ENCODE results near the gene MYL1. TPM values are rescaled to one million over a fixed set of nuclear protein-coding genes. Genes with fewer than 3 reads are reported as not detected.

The MYL1 gene
- total RNA-seq (not detected), polyA plus RNA-seq (1 to 10 TPM in 1 of 2 donors, not detected in 1; 1.2 TPM)

GRCh38 chr2:210315015-210315788 is at the start of gene MYL1:
MYL1 (minus strand) TSS chr2:210315174; CDS start chr2:210315042, 132 bp downstream.
- no peaks in the 10 kb centered on the region for H3K36me3 ChIP-seq
- H3K27ac ChIP-seq: no peak within 1 kb of the TSS
- no peak within 1 kb of the TSS for H3K4me3 ChIP-seq
- H3K4me1 ChIP-seq: no peaks in the 10 kb centered on the region
- FAIRE-seq (no peak), DNase-seq (no peak), ATAC-seq (no peak)
- H3K9me3 ChIP-seq: no peaks in the 10 kb centered on the region
- no peaks in the 10 kb centered on the region for H3K27me3 ChIP-seq
- TF ChIP-seq, protein P1, sequence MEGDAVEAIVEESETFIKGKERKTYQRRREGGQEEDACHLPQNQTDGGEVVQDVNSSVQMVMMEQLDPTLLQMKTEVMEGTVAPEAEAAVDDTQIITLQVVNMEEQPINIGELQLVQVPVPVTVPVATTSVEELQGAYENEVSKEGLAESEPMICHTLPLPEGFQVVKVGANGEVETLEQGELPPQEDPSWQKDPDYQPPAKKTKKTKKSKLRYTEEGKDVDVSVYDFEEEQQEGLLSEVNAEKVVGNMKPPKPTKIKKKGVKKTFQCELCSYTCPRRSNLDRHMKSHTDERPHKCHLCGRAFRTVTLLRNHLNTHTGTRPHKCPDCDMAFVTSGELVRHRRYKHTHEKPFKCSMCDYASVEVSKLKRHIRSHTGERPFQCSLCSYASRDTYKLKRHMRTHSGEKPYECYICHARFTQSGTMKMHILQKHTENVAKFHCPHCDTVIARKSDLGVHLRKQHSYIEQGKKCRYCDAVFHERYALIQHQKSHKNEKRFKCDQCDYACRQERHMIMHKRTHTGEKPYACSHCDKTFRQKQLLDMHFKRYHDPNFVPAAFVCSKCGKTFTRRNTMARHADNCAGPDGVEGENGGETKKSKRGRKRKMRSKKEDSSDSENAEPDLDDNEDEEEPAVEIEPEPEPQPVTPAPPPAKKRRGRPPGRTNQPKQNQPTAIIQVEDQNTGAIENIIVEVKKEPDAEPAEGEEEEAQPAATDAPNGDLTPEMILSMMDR (IDR thresholded peaks at IDR 0.05): no peak
- intact Hi-C loops (cut with DNase I): no loop called here
- WGBS, 2 donors: 67 to 72% methylated on average over 5 of the region's 5 CpGs

- DNase-seq (no peak), ATAC-seq (no peak), FAIRE-seq (no peak)
- no peaks in the 10 kb centered on the region for H3K27me3 ChIP-seq
- no peaks in the 10 kb centered on the region for H3K36me3 ChIP-seq
- TF ChIP-seq, protein P1 (IDR thresholded peaks at IDR 0.05): no peak
- H3K27ac ChIP-seq: no peak overlapping the region
- H3K9me3 ChIP-seq: no peaks in the 10 kb centered on the region
- H3K4me1 ChIP-seq: no peaks in the 10 kb centered on the region
- no peak overlapping the region for H3K4me3 ChIP-seq
- intact Hi-C loops (cut with DNase I): no loop called here
Measured at GRCh38 chr2:210363876-210364275, 48.9 kb upstream of the MYL1 start.

- FAIRE-seq (no peak), ATAC-seq (no peak), DNase-seq (no peak)
- Histone ChIP-seq H3K4me1 (no peaks in the 10 kb centered on the region), H3K9me3 (no peaks in the 10 kb centered on the region), H3K4me3 (no peak overlapping the region), H3K27ac (no peak overlapping the region), H3K36me3 (no peaks in the 10 kb centered on the region), H3K27me3 (no peaks in the 10 kb centered on the region)
- intact Hi-C loops (cut with DNase I): no loop called here
- TF ChIP-seq, protein P1 (IDR thresholded peaks at IDR 0.05): no peak
Measured at GRCh38 chr2:210363261-210363660, 48.3 kb upstream of the MYL1 start.

DNA sequence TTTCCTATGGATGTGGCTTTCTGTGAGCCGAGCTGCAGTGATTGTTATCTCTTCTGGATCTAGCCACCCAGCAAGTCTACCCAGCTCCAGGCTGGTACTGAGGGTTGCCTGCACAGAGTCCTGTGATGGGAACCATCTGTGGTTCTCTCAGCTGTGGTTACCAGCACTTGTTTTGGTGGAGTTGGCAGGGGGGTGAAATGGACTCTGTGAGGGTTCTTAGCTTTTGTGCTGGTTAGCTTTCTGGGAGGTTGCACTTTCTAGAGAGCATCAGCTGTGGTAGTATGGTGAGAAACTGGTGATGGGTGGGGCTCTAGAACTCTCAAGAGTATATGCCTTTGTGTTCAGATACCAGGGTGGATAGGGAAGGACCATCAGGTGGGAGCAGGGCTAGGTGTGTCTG is 45.4 kb upstream of the MYL1 start:
- WGBS, 2 donors: 13 to 43% methylated on average over 1 of the region's 1 CpG
- Histone ChIP-seq H3K36me3 (no peaks in the 10 kb centered on the region), H3K4me3 (no peak overlapping the region), H3K9me3 (no peaks in the 10 kb centered on the region), H3K4me1 (no peaks in the 10 kb centered on the region), H3K27ac (no peak overlapping the region), H3K27me3 (no peaks in the 10 kb centered on the region)
- TF ChIP-seq, protein P1 (IDR thresholded peaks at IDR 0.05): no peak
- no peak for DNase-seq
- no peak for ATAC-seq
- FAIRE-seq: no peak
- intact Hi-C loops (cut with DNase I): no loop called here

DNA sequence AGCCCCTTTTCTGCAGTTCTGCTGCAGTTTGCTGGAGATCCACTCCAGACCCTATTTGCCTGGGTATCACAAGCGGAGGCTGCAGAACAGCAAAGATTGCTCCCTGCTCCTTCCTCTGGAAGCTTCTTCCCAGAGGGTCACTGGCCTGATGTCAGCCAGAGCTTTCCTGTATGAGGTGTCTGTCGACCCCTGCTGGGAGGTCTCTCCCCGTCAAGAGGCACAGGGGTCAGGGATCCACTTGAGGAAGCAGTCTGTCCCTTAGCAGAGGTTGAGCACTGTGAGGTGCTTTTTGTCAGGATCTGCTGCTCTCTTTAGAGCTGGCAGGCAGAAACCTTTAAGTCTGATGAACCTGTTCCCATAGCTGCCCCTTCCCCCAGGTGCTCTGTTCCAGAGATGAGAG is 42.0 kb upstream of the MYL1 start:
- Histone ChIP-seq H3K4me3 (no peak overlapping the region), H3K36me3 (no peaks in the 10 kb centered on the region), H3K9me3 (no peaks in the 10 kb centered on the region), H3K27ac (no peak overlapping the region), H3K4me1 (no peaks in the 10 kb centered on the region), H3K27me3 (no peaks in the 10 kb centered on the region)
- intact Hi-C loops (cut with DNase I): no loop called here
- 35 to 37% methylated on average over 3 of the region's 3 CpGs for WGBS, 2 donors
- DNase-seq (no peak), FAIRE-seq (no peak), ATAC-seq (no peak)
- TF ChIP-seq, protein P1 (IDR thresholded peaks at IDR 0.05): no peak

All from pancreas (tissue), 10 donors.